Measurements from ENCODE around the gene TPK1.

The TPK1 gene

DNA sequence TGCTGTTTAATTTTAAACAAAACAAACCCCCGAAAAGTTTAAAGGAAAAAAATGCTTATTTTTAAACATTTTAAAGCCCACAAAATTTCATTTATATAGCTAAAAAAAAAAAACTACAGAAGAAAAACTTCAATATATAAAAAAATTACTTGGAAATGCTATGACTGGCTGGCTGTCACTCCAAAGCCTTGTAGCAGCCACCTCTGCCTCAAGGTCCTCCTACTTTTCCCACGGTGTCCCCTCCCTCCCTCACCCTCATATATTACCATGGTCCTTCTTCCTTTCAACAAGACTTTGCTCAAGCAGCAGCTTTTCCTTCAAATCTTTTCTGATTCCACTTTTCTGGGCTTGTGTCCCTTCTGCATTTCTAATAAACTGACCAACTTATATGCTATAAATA is 122.0 kb downstream of the TPK1 start:
- DNase-seq: no peak

DNA sequence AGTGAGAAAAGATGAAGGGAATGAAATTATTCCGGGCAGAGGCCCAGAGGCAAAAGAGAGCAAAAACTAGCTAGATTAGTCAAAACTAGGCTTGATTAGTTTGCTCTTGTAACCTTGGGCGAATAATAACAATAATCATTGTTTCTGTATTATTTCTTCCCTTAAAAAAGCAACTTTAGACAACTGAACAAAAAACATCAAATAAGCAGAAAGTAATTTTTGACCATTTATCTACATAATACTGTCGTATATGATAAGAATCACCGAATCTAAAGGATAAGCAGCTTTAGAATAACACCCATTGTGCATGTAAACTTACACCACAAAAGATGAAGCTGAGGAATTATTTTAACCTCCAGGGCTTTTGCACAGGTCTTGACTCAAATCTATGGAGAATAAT is 125.1 kb downstream of the TPK1 start:
- DNase-seq: no peak

DNA sequence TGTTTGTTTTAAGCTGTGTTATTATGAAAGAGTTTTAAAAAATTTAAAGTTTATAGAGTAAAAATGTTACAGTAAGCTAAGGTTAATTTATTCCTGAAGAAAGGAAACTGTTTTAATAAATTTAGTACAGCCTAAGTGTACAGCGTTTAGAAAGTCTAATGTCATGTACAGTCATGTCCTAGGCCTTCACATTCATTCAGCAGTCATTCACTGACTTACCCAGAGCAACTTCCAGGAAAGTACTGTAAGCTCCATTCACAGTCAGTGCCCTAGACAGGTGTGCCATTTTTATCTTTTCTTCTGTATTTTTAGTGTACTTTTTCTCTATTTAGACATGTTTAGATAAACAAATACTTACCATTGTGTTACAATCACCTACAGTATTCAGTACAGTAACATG is 126.8 kb downstream of the TPK1 start:
- DNase-seq: no peak

DNA sequence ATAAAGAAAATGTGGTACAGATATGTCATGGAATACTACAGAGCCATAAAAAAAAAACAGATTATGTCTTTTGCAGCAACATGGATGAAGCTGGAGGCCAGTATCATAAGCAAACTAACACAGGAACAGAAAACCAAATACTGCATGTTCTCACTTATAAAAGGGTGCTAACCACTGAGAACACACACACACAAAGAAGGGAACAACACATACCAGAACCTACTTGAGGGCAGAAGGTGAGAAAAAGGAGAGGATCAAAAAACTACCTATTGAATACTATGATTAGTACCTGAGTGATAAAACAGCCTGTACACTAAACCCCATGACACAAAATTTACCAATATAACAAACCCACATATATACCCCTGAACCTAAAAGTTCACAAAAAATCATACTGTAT is 144.6 kb downstream of the TPK1 start:
- no peak for DNase-seq

DNA sequence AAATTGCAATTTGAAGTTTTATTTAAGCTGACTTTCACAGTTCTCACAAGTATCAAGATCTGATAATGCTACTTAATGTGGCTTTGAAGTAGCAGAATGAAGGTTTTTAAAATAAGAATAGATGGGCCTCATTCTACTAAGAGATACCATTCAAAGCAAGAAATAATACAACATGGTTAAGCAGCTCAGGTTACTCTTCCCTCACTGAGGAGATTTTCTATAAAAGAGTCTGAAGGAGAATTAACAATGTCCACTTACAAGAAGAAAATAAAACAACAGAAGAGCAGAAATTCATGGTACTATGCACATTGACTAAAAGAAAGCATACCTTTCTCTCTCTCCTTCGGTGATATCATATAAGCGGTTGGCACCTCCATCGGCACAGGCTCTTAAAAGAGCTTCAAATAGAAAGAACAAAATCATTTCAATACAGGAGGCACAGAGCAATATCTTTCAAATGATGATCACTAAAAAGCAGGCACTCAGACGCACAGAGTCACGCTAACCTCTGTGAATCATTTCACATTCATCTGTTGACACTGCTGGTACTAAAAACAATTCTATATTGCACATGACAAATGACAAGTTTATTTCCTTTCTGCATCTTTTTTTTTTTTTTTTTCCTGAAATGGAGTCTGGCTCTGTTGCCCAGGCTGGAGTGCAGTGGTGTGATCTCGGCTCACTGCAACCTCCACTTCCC is 153.1 kb downstream of the TPK1 start:
- no peak for DNase-seq

DNA sequence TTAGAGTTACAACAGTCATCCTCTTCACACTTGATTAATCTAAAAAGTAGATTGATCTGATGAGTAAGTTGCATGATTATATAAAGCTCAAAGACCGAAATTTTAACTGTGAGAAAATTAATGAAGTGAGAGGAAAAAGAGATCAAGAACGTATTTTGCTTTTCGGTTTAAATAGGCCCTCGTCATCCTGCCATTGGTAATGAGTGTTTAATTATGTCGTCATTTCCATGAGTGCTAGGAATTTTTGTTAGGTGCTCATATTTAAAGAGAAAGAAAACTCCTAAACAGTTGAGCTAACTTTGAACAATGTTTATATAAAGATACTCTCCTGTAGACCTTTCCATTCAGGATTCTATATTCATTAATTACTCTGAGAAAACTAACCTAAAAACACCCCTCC is 159.4 kb downstream of the TPK1 start:
- no peak for DNase-seq

DNA sequence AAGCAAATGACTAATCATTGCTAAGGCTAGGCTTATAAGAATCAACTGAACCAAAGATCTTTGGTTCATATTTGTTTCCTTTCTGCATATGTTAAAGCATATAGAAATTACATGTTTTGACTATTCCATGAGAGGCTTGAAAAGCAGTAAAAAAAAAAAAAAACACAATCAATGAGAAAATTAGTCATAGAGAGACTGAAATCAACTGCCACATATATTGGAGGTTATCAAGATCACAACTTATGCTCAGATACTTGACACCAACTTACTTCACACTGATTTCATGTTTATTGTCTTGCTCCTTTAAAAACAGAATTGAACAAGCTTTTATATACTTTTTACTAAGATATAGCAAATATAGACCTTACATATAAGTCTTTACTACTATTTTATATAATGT is 161.3 kb downstream of the TPK1 start:
- no peak for DNase-seq

DNA sequence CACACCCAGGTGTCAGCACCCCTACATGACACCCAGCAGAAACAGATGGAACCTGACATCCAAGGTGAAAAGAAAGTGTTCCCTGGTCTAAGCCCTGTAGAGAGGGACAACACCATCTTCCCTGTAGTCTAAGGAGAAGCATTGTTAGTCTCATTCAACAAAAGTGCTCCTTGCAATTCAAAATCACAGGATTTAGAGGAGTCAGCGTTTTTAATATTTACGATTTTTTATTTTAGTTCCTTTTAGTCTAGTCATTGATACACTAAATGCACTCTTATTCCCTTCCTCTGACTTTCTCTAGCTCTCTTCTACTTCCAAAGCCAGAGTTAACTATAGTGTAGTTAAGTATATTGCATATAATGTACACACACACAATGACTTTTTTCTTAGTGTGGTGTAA is 163.0 kb downstream of the TPK1 start:
- DNase-seq: no peak

DNA sequence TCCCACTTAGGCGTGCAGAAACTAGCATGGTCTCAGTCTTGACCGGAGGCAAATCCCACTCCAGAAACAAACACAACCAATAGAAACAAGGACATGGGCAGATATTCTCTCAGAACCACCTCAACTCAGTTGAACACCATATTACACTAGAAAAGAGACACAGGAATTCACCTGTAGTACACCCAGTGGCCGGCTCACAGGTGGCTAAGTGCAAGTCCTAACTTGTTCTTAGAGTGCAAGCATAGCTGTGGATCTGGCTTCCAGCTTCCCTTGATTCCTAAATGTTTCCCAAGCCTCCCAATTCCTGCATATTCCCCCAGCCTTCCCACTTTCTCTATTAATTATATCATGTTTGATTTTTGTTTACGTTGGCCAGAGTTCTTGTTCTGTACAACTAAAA is 164.4 kb downstream of the TPK1 start:
- DNase-seq: no peak

DNA sequence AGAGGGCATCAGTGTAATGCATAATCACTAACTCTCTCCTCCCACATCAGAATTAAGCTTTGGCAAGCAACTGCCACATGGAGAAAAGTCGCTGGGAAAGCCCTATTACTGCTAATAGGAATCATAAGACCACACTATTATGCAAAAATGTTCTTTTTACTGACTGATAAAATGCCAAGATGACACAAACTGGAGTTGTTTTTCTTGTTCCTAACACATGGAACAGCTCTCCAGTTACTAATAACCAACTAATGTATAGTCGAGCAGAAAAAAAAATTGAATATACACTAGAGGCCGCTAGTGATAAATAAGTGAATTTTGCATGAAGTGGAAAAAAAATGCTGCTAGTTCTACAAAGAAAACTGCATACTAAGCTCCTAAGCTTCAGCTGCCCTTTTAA is 165.6 kb downstream of the TPK1 start:
- no peak for DNase-seq

DNA sequence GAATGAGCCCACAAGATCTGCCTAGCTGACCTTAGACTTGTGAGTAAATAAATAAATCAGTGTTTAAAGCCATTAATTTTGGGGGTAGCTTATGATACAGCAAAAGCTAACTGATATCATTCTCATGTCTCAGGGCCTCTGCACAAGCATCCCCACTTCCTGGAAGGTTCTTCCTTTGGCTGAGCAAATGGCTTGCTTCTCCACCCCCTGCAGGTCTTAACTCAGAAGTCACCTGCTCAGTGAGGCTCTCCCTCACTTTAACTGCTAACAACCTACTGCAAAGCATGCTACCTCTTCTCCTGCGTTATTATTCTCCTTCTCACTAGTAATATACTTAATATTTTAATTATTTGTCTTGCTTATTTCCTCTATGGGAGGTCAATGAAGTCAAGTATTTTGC is 167.3 kb downstream of the TPK1 start:
- DNase-seq: no peak

DNA sequence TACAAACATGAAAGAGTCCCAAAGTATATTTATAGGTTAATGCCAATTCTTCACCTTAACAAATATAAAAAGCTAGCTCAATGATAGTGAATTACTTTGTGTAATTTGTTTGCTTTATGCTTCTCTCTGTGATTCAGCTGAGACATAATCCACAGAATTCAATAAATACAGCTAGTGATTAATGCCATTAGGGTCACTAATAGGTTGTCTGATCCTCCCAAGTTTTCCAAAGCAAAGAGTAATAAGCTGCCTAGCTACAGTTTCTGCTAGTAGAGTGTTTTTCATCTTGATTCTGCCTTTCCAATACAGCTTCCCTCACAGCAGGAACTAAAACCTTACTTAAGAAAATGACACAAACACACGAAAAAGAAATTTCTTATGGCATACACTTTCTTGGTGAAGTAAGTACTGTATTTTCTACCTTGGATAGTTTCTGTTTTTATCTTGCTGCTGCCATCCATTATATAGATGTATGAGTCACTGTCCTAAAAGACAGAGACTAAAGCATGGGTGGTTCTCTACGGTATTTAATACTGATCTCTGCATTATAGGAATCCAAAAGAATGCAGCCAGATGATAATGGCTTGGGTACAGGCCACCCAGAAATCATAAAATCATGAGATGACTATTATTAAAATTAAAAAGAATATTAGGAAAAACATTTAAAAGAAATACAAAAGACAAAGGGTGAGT is 170.0 kb downstream of the TPK1 start:
- DNase-seq: no peak

DNA sequence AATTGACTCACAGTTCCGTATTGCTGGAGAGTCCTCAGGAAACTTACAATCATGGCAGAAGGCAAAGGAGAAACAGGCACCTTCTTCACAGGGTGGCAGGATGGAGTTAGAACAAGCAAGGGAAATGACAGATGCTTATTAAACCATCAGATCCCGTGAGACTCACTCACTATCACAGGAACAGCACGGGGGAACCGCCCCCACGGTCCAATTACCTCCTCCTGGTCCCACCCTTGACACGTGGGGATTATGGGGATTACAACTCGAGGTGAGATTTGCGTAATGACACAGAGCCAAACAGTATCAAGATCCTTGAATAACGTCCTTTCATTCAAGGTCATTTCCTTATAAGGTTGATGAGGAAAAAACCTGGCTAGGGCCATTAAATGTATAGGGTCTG is 176.6 kb downstream of the TPK1 start:
- DNase-seq: no peak

DNA sequence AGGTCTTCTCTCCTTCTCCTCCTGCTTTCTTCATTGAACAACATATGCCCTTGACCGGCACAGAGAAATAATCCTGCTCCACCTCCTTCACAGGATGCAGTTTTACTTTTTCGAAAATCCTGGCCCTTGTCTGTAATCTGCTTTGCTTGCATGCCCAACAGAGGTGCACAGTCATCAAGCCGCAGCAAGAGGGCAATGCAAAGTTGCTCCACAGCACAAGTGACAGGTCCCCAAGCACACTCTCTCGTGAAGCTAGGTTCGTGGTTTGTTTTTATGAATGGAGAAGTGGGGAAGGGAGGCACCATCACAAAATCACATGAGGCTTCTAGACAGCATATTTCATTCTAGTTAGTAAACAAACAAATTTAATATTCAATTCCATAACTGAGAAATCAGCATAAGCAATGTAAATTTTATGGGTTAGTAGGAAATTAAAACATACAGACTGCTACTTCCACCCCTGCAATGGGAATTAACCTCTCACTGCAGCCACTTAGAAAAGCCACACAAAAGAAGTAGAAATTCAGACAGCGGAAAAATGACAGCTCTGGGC is 178.8 kb downstream of the TPK1 start:
- DNase-seq: no peak

DNA sequence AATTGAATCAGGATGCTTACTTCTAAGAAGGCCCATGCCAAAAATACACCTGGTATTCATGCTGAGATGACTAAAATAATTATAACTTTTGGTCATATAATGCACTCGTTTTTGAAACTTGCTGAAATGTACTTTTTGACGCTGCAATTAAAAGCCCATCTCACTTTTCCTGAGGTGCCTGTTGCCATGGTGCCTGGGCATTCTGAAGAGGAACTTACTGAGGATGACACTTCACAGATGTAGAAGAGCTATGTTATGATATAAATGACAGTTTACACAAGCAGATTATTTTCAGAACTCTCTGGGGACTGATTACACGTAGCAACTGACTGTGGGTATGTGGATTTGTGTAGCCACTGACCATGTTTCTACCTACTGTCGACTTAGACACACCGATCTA is 182.4 kb downstream of the TPK1 start:
- DNase-seq: no peak

DNA sequence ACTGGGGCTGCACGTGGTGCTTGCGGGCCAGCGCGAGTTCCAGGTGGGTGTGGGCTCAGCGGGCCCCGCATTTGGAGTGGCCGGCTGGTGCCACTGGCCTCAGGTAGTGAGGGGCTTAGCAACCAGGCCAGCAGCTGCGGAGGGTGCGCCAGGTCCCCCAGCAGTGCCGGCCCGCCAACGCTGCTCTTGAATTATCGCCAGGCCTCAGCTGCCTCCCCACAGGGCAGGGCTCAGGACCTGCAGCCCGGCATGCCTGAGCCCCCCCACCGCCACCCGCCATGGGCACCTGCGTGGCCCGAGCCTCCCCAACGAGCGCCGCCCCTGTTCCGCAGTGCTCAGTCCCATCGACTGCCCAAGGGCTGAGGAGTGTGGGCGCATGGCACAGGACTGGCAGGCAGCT is 185.4 kb downstream of the TPK1 start:
- DNase-seq: no peak

DNA sequence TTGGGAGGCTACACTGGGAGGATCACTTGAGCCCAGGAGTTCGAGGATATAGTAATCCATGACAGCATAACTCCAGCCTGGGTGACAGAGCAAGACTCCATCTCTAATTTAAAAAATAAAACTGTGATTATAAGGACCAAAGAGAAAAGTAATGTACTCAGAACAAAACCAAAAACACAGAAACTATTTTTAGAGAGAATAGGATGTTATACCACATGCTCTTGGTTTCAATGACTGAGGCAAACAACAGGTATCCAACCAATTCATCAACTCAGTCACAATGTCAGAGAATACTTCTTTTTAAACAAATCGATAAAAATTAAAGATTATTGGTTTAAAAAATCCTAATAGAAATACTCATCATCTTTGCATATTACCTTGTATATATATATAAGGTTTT is 186.7 kb downstream of the TPK1 start:
- DNase-seq: no peak

DNA sequence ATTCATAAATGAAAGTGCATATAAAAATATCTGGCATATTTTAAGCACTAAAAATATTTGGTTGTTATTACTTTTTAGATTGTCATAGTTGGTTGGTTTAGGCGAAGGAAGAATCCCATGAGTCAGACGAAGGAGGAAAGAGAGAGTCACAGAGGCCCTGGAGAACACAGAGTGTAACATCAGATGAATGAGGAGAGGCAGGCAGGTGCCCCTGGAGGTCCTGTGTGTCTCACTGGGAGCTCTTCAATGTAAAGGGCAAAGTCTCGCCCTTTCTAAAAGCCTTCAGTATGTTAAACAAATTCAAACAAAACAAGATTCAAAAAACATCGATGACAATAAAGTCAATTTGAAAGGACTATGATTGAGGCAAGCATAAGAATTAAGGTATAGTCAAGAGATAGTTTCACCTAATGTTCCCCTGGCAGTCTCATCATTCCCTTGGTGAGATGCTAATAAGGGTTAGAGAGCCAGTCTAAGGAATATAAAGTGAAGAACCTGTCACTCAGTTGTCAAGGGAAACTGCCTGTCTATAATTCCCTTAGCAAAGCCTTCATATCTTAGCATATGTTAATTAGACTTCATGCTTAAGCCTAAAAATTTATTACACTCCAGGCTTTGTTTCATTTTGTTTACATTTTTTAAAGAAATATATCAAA is 194.3 kb downstream of the TPK1 start:
- no peak for DNase-seq

DNA sequence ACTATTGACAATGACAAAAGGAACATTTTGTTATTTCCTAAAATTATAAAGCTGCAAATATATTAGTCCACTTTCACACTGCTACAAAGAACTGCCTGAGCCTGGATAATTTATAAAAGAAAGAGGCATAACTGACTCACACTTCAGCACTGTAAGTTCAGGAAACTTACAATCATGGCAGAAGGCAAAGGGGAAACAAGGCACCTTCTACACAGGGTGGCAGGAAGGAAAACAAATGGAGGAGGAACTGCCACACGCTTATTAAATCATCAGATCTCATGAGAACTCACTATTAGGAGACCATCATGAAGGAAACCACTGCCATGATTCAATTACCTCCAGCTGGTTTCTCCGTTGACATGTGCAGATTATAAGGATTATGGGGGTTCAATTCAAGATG is 203.1 kb downstream of the TPK1 start:
- DNase-seq: no peak

DNA sequence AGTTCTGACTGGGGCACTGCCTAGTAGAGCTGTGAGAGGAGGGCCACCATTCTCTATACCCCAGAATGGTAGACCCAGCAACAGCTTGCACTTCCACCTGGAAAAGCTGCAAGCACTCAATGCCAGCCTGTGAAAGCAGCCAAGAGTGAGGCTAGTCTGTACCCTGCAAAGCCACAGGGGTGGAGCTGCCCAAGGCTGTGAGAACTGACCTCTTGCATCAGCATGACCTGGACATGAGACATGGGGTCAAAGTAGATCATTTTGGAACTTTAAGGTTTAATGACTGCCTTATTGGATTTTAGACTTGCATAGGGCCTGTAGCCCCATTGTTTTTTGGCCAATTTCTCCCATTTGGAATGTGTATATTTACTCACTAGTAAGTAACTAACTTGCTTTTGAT is 206.3 kb downstream of the TPK1 start:
- no peak for DNase-seq

DNA sequence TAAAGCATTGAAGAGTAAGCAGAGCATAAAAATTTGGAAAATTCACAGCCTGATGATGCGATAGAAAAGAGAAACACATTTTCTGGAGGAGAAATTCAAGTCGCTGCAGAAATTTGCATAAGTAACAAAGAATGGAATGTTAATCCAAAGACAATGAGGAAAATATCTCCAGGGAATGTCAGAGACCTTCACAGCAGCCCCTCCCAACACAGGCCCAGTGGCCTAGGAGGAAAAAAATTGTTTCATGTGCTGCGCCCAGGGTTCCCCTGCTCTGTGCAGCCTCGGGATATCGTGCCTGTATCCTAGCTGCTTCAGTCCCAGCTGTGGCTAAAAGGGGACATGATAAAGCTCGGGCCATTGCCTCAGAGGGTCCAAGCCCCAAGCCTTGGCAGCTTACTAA is 206.8 kb downstream of the TPK1 start:
- no peak for DNase-seq

DNA sequence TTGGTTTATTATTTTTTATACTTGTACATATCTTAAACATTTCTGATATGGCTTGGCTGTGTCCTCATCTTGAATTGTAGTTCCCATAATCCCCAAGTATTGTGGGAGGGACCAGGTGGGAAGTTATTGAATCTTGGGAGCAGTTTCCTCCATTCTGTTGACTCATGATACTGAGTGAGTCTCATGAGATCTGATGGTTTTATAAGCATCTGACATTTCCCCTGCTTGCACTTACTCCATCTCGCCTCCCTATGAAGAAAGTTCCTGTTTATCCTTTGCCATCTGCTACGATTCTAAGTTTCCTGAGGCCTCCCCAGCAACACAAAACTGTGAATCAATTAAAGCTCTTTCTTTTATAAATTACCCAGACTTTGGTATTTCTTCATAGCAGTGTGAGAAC is 207.7 kb downstream of the TPK1 start:
- DNase-seq: no peak

DNA sequence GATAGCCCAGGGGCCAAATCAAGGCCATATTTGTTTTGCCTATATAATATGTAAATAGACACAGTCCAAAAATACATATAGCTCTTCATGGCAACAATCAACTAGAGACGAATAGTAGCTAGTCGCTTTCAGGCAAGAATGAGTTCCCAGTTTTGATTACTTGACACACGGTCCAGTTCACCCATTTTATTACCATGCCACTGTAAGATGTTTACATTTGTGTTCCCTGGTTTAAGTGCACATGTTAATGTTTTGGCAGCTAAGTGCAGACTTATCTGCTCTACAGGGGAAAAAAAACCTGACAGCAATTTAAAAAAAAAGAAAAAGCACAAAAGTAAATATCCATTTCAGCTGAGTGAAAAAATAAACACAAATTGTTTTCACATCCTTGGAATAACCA is 213.1 kb downstream of the TPK1 start:
- no peak for DNase-seq

DNA sequence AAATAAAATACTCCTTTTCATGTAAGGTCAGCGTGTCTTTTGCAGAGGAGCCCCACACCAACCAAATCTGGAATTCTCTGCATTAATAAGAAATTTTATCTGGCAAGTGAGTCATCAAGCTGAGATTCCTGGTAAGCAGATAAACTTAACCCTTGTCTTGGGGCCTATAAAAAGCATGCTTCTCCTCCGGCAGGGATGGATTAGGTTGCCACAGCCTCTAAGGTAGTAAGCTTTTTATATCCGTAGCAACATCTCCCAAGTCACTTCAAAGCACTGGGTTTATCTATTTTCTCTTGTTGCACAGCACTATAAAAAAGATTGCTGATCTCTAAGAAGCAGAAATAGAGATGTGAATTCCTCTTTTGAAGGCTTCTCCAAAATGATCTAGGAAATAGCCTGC is 229.6 kb downstream of the TPK1 start:
- no peak for DNase-seq

Measured in NCI-H446 (cell line).